Measurements from ENCODE around the gene PKDCC. TPM values are rescaled to one million over a fixed set of nuclear protein-coding genes. Genes with fewer than 3 reads are reported as not detected.

PKDCC gene
- total and polyA plus RNA-seq, 8 donors = 8.1 to 60.9 (median 24.5) TPM

DNA sequence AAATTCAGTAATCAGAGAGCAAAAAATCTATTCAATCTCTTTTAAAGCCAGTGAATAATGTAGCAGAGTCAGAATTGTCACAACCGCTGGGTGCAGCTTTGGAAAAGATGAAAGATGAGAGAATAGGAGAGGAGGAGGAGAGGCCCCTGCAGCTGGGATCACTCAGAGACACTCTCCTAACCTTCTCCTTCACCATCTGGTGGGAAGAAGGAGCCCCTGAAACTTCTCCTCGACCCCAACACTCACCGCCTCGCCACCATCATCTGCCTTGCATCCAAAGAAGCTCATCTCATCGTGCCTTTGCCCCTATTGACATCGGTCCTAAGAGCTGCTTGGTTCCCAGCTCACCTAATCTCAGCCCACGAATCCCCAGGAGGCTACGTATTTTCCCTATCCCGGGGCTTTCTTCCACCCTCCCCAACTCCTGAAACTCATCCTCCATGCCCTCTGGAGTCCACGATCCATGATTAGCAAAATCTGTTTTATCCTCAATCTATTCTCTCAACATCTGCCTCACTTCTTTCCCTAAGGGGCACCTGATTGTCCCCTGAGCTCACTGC, 58.5 kb downstream of the PKDCC start:
- Histone ChIP-seq H3K4me1 (peaks cover 0 to 6% (median 3%) of the 10 kb centered on the region in 3 donors), H3K27me3 (no peaks in the 10 kb centered on the region), H3K4me3 (no peak overlapping the region), H3K36me3 (no peaks in the 10 kb centered on the region), H3K27ac (peak overlapping the region in 1 of 4 donors; percentile 23), H3K9me3 (no peaks in the 10 kb centered on the region)
- DNase-seq (no peak), ATAC-seq (no peak), FAIRE-seq (no peak)
- TF ChIP-seq, protein P1, sequence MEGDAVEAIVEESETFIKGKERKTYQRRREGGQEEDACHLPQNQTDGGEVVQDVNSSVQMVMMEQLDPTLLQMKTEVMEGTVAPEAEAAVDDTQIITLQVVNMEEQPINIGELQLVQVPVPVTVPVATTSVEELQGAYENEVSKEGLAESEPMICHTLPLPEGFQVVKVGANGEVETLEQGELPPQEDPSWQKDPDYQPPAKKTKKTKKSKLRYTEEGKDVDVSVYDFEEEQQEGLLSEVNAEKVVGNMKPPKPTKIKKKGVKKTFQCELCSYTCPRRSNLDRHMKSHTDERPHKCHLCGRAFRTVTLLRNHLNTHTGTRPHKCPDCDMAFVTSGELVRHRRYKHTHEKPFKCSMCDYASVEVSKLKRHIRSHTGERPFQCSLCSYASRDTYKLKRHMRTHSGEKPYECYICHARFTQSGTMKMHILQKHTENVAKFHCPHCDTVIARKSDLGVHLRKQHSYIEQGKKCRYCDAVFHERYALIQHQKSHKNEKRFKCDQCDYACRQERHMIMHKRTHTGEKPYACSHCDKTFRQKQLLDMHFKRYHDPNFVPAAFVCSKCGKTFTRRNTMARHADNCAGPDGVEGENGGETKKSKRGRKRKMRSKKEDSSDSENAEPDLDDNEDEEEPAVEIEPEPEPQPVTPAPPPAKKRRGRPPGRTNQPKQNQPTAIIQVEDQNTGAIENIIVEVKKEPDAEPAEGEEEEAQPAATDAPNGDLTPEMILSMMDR (IDR thresholded peaks at IDR 0.05) = no peak
- 79 to 84% methylated on average over 10 of the region's 10 CpGs for WGBS, 2 donors
- intact Hi-C loops (cut with DNase I) = no loop called here

DNA sequence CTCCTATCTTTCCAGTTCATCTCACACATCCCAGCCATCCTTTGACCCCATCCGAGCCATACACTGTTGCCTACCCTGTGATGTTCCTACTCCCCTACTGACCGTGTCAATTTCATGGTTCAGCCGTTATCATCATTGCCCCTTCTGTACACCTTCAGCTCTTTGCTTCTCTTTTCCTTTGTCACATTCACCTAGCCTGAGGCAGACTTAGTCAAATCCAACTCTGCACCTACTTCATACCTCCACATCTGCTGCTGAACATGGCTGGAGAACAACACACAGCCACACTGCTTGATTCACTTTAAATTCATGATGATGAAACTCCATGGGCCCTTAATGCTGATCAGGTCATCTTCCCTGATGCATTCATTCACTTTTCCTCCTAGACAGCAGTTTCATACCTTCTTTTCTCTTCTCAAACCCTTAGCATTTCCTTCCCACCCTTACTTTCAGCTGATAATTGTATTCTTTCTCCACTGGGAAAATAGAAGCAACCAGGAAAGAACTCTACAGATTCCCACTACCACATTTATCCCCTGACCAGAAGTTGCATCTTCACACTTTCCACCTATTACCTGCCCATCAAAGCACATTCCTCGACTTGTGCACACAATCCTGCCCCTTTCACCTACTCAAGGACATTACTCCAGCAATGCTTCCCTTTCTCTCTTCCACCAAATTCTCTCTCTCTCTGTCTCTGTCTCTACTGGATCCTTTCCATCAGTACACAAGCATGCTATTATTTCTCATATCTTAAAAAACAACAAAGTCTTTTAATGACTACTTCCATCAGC, 59.6 kb downstream of the PKDCC start:
- Histone ChIP-seq H3K27me3 (no peaks in the 10 kb centered on the region), H3K36me3 (no peaks in the 10 kb centered on the region), H3K27ac (no peak overlapping the region), H3K9me3 (no peaks in the 10 kb centered on the region), H3K4me1 (no peaks in the 10 kb centered on the region), H3K4me3 (no peak overlapping the region)
- ATAC-seq (no peak), DNase-seq (no peak), FAIRE-seq (no peak)
- WGBS, 2 donors = 75 to 81% methylated on average over 4 of the region's 4 CpGs
- intact Hi-C loops (cut with DNase I) = no loop called here
- TF ChIP-seq, protein P1 (IDR thresholded peaks at IDR 0.05) = no peak

Other genes starting within 250 kb of the PKDCC start
- 10 to 100 TPM; 29.9 to 44.0 (median 36.0) TPM for gene EML4, start 121.3 kb downstream of the PKDCC start, total RNA-seq
- 10 to 100 TPM; 12.5 to 21.3 TPM for gene EML4, start 121.3 kb downstream of the PKDCC start, polyA plus RNA-seq